NB4 (cell line): ENCODE results near the gene TMEM74B.

Experiments
- MYC ChIP-seq: IDR thresholded peaks from 2 replicates; pipeline ENCODE4 v1.6.1; 2011; ENCODE audit warnings: low read depth, low read length
- POLR2A ChIP-seq: IDR thresholded peaks from 2 replicates; pipeline ENCODE4 v1.6.1; 2011; ENCODE audit warnings: mild to moderate bottlenecking; ENCODE audit not compliant: insufficient read length; ENCODE audit errors: extremely low read depth
- TF ChIP-seq, protein P1 (sequence below): IDR thresholded peaks from one replicate; pipeline ENCODE4 v1.5.1; 2012; ENCODE audit warnings: low read depth, low read length
- TF ChIP-seq, protein P2 (sequence below): IDR thresholded peaks from 2 replicates; pipeline ENCODE4 v1.6.1; 2011; ENCODE audit warnings: low read depth, low read length

DNA sequence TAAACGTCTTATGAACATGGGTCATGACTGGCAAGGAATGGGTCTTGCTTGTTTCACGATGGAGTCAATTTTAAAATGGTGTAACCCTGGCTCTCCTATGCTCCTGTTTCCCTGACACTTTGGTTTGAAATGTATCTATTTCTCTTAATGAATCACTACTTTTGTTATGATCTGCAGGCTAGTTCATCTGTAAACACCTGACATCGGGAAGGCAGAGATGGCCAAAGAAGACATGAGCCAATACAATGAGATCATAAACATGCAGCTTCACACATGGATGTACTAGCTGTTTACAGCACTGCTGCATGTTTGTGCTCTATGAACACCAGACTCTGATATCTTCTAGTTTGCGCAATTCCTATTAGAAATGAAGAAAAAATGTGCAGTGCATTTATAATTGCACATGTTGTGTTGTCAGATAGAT lies 30.1 kb upstream of the TMEM74B start:
- TF ChIP-seq, protein P1, sequence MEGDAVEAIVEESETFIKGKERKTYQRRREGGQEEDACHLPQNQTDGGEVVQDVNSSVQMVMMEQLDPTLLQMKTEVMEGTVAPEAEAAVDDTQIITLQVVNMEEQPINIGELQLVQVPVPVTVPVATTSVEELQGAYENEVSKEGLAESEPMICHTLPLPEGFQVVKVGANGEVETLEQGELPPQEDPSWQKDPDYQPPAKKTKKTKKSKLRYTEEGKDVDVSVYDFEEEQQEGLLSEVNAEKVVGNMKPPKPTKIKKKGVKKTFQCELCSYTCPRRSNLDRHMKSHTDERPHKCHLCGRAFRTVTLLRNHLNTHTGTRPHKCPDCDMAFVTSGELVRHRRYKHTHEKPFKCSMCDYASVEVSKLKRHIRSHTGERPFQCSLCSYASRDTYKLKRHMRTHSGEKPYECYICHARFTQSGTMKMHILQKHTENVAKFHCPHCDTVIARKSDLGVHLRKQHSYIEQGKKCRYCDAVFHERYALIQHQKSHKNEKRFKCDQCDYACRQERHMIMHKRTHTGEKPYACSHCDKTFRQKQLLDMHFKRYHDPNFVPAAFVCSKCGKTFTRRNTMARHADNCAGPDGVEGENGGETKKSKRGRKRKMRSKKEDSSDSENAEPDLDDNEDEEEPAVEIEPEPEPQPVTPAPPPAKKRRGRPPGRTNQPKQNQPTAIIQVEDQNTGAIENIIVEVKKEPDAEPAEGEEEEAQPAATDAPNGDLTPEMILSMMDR: no peak
- TF ChIP-seq POLR2A (no peak), MYC (no peak)
- TF ChIP-seq, protein P2, sequence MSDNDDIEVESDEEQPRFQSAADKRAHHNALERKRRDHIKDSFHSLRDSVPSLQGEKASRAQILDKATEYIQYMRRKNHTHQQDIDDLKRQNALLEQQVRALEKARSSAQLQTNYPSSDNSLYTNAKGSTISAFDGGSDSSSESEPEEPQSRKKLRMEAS: no peak
